Activated CD8-positive, alpha-beta memory T cell treated with anti-CD3 and anti-CD28 coated beads, Interleukin-2, amount 10 ng/mL, durations not matched to agents 7 days and 5 days (primary cell): ENCODE data around the gene C2CD2L. TPM values are rescaled to one million over a fixed set of nuclear protein-coding genes. Genes with fewer than 3 reads are reported as not detected.
A peak's percentile ranks its signal among the peaks of the same experiment; 100 is the strongest.
"Not testable (repeated sequence)": the region's sequence is repeated elsewhere in the genome, so short reads cannot be mapped to it uniquely, and the experiment has no call there.

Experiments
- ATAC-seq: fragments of 150-1000 bp; cut with Tn5 transposase; one replicate; pipeline ENCODE4 v1.10.0; 2021; ENCODE audit warnings: moderate library complexity
- CTCF ChIA-PET: fragments of 350-600 bp; sonication (Branson Sonifier 250); formaldehyde crosslinking; loops from one replicate; lab custom pipeline; 2021; ENCODE audit warnings: antibody characterized with exemption; lab: Charles Lee
- DNase-seq: peaks from one replicate; pipeline ENCODE4 v3.0.0-alpha.2; 2020
- H3K27ac Mint-ChIP-seq: one replicate; pipeline ENCODE4 v1.8.0; 2021; ENCODE audit warnings: mild to moderate bottlenecking, mixed read lengths
- H3K27me3 Mint-ChIP-seq: one replicate; pipeline ENCODE4 v1.8.0; 2021; ENCODE audit warnings: mixed read lengths
- H3K36me3 Mint-ChIP-seq: one replicate; pipeline ENCODE4 v1.8.0; 2021; ENCODE audit warnings: mild to moderate bottlenecking, mixed read lengths
- H3K4me1 Mint-ChIP-seq: one replicate; pipeline ENCODE4 v1.8.0; 2021; ENCODE audit warnings: mixed read lengths
- H3K4me3 Mint-ChIP-seq: one replicate; pipeline ENCODE4 v1.8.0; 2021; ENCODE audit warnings: mild to moderate bottlenecking, moderate library complexity, mixed read lengths
- H3K9me3 Mint-ChIP-seq: one replicate; pipeline ENCODE4 v1.8.0; 2022; ENCODE audit warnings: low read depth, mixed read lengths
- total RNA-seq, 2 experiments: library from RNA; stranded (reverse); gene quantifications; one replicate each; pipeline ENCODE4 v1.2.3, GENCODE V29; 2021

C2CD2L gene
- total RNA-seq, 2 experiments from 2014 or later: 30.6 to 35.1 TPM

DNA sequence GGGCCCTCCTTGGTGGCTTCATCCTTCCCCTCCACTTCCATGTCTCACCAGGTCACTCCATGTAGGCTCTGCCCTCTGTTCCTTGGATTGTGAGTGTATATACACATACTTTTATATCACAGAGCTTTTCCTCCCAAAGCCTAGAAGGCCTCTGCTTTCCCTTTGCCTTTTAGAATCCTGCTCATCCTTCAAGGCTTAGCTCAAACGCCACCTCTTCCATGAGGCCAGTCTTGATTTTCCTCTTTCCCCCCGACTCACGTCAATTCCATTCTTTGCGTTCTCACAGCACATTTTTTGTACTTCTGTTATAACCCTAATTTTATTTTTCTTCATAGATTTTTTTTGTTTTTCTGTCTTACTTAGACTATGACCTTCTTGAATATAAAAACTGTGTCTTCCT is 45.5 kb downstream of the C2CD2L start:
- Mint-ChIP-seq H3K27ac (no peak overlapping the region), H3K4me3 (no peak overlapping the region), H3K27me3 (peaks cover 67% of the 10 kb centered on the region), H3K36me3 (no peaks in the 10 kb centered on the region), H3K4me1 (peaks cover 14% of the 10 kb centered on the region), H3K9me3 (no peaks in the 10 kb centered on the region)
- CTCF ChIA-PET: interaction anchor here (1.0 to 2.6 kb wide), 4 partner anchors 16 to 186 kb away, joined by 3 to 10 read pairs (median 6); no protein-coding TSS in a partner anchor
- no peak for DNase-seq
- ATAC-seq: no peak

- no peak for ATAC-seq
- H3K4me1 Mint-ChIP-seq: peaks cover 11% of the 10 kb centered on the region
- H3K27ac Mint-ChIP-seq: no peak overlapping the region
- no peaks in the 10 kb centered on the region for H3K36me3 Mint-ChIP-seq
- H3K27me3 Mint-ChIP-seq: peaks cover 60% of the 10 kb centered on the region
- CTCF ChIA-PET: interaction anchor here (1.0 to 2.6 kb wide), 4 partner anchors 16 to 185 kb away, joined by 3 to 10 read pairs (median 6); no protein-coding TSS in a partner anchor
- no peak overlapping the region for H3K4me3 Mint-ChIP-seq
- H3K9me3 Mint-ChIP-seq: no peaks in the 10 kb centered on the region
- no peak for DNase-seq
These were observed 46.1 kb downstream of the C2CD2L start for GRCh38 chr11:119153049-119153818.

GRCh38 chr11:119154178-119154577 is 47.0 kb downstream of the C2CD2L start:
- no peak for DNase-seq
- no peaks in the 10 kb centered on the region for H3K9me3 Mint-ChIP-seq
- H3K27ac Mint-ChIP-seq: no peak overlapping the region
- peaks cover 54% of the 10 kb centered on the region for H3K27me3 Mint-ChIP-seq
- ATAC-seq: no peak
- CTCF ChIA-PET: interaction anchor here (0.6 to 1.7 kb wide), 3 partner anchors 15 to 44 kb away, joined by 3 to 5 read pairs (median 5); no protein-coding TSS in a partner anchor
- H3K4me3 Mint-ChIP-seq: no peak overlapping the region
- H3K36me3 Mint-ChIP-seq: no peaks in the 10 kb centered on the region
- H3K4me1 Mint-ChIP-seq: peaks cover 5% of the 10 kb centered on the region

GRCh38 chr11:119155733-119156492 is 48.8 kb downstream of the C2CD2L start:
- no peaks in the 10 kb centered on the region for H3K9me3 Mint-ChIP-seq
- H3K4me1 Mint-ChIP-seq: peaks cover 4% of the 10 kb centered on the region
- peaks cover 41% of the 10 kb centered on the region for H3K27me3 Mint-ChIP-seq
- ATAC-seq (no peak), DNase-seq (no peak)
- no peak overlapping the region for H3K4me3 Mint-ChIP-seq
- H3K27ac Mint-ChIP-seq: no peak overlapping the region
- no peaks in the 10 kb centered on the region for H3K36me3 Mint-ChIP-seq
- CTCF ChIA-PET: interaction anchor here (1.3 to 1.9 kb wide), 4 partner anchors 11 to 54 kb away, joined by 3 to 4 read pairs (median 3); partner anchors contain the start of genes DPAGT1 and HINFP

- Mint-ChIP-seq H3K4me3 (no peak overlapping the region), H3K27ac (no peak overlapping the region), H3K9me3 (no peaks in the 10 kb centered on the region), H3K4me1 (peaks cover 4% of the 10 kb centered on the region), H3K27me3 (peaks cover 36% of the 10 kb centered on the region), H3K36me3 (no peaks in the 10 kb centered on the region)
- CTCF ChIA-PET: interaction anchor here (1.3 to 1.9 kb wide), 4 partner anchors 11 to 54 kb away, joined by 3 to 4 read pairs (median 3); partner anchors contain the start of genes DPAGT1 and HINFP
- DNase-seq: no peak
- ATAC-seq: no peak
These were observed 49.4 kb downstream of the C2CD2L start for GRCh38 chr11:119156496-119156895.

DNA sequence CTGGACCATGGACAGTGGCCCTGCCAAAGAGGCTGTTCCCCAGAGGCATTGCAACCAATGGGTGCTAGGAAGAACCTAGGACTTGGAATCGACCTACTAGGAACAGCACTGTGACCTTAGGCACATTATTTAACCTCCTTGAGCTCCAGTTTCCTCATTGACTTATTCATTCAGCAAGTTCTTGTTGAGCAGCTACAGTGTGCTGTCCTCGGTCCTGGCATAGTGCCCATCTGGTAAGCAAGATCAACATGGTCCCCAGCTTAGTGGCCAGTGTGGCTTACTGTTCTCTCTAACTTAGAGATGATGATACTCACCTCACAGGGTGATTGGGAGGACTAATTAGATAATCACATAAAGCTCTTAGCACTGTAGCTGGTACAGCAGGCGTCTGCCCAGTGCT is 49.9 kb downstream of the C2CD2L start:
- peaks cover 30% of the 10 kb centered on the region for H3K27me3 Mint-ChIP-seq
- no peak overlapping the region for H3K4me3 Mint-ChIP-seq
- CTCF ChIA-PET: interaction anchor here (1.3 to 1.9 kb wide), 3 partner anchors 12 to 39 kb away, joined by 4 read pairs; no protein-coding TSS in a partner anchor
- ATAC-seq (no peak), DNase-seq (no peak)
- H3K4me1 Mint-ChIP-seq: peaks cover 4% of the 10 kb centered on the region
- no peaks in the 10 kb centered on the region for H3K9me3 Mint-ChIP-seq
- H3K27ac Mint-ChIP-seq: no peak overlapping the region
- no peaks in the 10 kb centered on the region for H3K36me3 Mint-ChIP-seq

DNA sequence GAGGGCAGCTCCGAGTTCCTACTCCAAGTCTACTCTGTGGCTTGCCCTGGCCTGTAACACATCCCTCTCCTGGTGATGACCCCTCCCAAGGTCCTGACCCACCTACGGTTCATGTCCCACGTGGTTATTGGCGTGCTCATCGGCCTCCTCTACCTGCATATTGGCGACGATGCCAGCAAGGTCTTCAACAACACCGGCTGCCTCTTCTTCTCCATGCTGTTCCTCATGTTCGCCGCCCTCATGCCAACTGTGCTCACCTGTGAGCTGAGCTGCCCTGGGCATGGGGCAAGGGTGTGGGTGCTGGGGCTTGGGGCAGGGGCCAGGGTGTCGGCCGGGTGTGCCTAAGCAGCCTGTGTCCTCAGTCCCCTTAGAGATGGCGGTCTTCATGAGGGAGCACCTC is 51.3 kb downstream of the C2CD2L start:
- Mint-ChIP-seq H3K4me3 (no peak overlapping the region), H3K9me3 (no peaks in the 10 kb centered on the region), H3K4me1 (peaks cover 4% of the 10 kb centered on the region), H3K36me3 (no peaks in the 10 kb centered on the region), H3K27me3 (peaks cover 19% of the 10 kb centered on the region), H3K27ac (no peak overlapping the region)
- CTCF ChIA-PET: interaction anchor here (1.3 to 1.5 kb wide), 2 partner anchors 11 to 38 kb away, joined by 4 read pairs; no protein-coding TSS in a partner anchor
- no peak for ATAC-seq
- no peak for DNase-seq

DNA sequence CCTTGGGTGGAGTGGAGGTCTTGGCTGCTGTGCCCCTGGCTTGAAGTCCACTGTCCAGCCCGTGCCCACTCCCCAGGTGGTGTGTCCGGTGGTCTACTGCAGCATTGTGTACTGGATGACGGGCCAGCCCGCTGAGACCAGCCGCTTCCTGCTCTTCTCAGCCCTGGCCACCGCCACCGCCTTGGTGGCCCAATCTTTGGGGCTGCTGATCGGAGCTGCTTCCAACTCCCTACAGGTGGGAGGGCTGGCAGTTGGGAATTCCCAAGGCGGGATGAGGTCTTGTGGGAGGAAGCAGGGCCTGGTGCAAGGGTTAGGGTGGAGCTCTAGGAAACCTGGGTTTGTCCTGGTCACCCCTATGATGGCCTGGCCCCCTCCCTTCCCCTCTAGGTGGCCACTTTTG is 53.0 kb downstream of the C2CD2L start:
- H3K4me3 Mint-ChIP-seq: no peak overlapping the region
- H3K36me3 Mint-ChIP-seq: no peaks in the 10 kb centered on the region
- H3K27ac Mint-ChIP-seq: no peak overlapping the region
- no peaks in the 10 kb centered on the region for H3K9me3 Mint-ChIP-seq
- no peak for ATAC-seq
- CTCF ChIA-PET: interaction anchor here (0.5 to 1.3 kb wide), 4 partner anchors 17 to 220 kb away, joined by 3 to 4 read pairs (median 3); no protein-coding TSS in a partner anchor
- DNase-seq: no peak
- peaks cover 4% of the 10 kb centered on the region for H3K4me1 Mint-ChIP-seq
- H3K27me3 Mint-ChIP-seq: peaks cover 10% of the 10 kb centered on the region

DNA sequence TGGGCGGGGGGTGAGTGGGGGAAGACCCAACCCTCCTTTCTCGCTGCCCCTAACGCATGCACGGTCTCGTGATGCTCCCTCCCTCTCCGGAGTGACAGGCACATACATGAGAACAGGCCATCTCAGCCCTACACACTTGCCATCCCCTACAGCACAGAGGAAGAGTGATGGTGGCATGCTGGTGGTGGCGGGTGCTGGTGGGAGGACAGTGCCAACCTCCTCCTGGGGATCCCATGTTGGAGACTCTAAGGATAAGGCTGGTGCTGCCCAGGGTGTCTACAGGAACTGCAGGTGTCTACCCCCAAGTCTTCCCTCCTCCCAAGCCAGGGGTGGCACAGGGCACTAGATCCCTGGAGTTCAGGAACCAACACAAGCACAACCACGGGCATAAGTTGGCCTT is 54.7 kb downstream of the C2CD2L start:
- Mint-ChIP-seq H3K36me3 (no peaks in the 10 kb centered on the region), H3K27ac (no peak overlapping the region), H3K4me3 (no peak overlapping the region), H3K27me3 (peaks cover 2% of the 10 kb centered on the region), H3K4me1 (peaks cover 2% of the 10 kb centered on the region), H3K9me3 (no peaks in the 10 kb centered on the region)
- DNase-seq: no peak
- CTCF ChIA-PET: no interaction called here
- ATAC-seq: no peak

DNA sequence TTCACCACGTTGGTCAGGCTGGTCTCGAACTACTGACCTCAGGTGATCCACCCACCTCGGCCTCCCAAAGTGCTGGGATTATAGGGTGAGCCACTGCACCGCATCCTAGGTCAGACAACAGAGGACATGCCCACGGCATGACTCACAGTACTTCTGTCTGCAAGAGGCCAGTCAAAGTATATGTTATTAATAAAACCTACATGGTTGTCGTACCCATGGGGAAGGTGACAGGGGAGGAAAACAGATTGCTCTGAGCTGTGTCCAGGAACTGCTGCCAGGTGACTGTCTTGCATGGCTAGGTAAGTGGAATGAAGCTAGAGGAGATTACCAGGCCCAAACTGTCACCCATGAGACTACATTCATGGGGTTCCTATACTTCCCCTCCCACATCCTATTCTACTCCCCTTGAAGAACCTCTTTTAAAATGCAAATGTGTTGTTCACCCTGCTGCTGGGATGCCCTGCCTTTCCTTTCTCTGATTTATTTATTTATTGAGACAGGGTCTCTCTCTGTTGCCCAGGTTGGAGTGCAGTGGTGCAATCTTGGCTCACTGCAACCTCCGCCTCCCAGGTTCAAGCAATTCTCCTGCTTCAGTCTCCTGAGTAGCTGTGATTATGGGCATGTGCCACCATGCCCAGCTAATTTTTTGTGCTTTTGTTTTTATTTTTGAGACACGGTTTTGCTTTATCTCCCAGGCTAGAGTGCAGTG is 59.4 kb downstream of the C2CD2L start:
- Mint-ChIP-seq H3K9me3 (no peaks in the 10 kb centered on the region), H3K4me1 (peaks cover 16% of the 10 kb centered on the region), H3K27me3 (no peaks in the 10 kb centered on the region), H3K27ac (no peak overlapping the region), H3K4me3 (no peak overlapping the region), H3K36me3 (no peaks in the 10 kb centered on the region)
- ATAC-seq (no peak), DNase-seq (no peak)
- CTCF ChIA-PET: interaction anchor here (1.1 to 1.2 kb wide), 2 partner anchors 11 to 109 kb away, joined by 3 read pairs; no protein-coding TSS in a partner anchor

GRCh38 chr11:119167077-119167458 is 59.9 kb downstream of the C2CD2L start:
- H3K4me1 Mint-ChIP-seq: peaks cover 16% of the 10 kb centered on the region
- not testable (repeated sequence) for H3K4me3 Mint-ChIP-seq

GRCh38 chr11:119167933-119168332 is 60.8 kb downstream of the C2CD2L start:
- H3K27ac Mint-ChIP-seq: peak overlapping the region; percentile 53
- H3K4me3 Mint-ChIP-seq: peak overlapping the region; percentile 51
- H3K9me3 Mint-ChIP-seq: no peaks in the 10 kb centered on the region
- CTCF ChIA-PET: interaction anchor here (1.2 to 2.0 kb wide), 2 partner anchors 110 to 156 kb away, joined by 3 to 13 read pairs; no protein-coding TSS in a partner anchor
- H3K4me1 Mint-ChIP-seq: peaks cover 20% of the 10 kb centered on the region
- H3K36me3 Mint-ChIP-seq: no peaks in the 10 kb centered on the region
- ATAC-seq (no peak), DNase-seq (no peak)
- H3K27me3 Mint-ChIP-seq: no peaks in the 10 kb centered on the region

More at GRCh38 chr11:119167077-119167458, 59.9 kb downstream of the C2CD2L start:
- H3K27me3 Mint-ChIP-seq, DNase-seq, H3K27ac Mint-ChIP-seq, ATAC-seq, H3K36me3 Mint-ChIP-seq, H3K9me3 Mint-ChIP-seq: not testable (repeated sequence)
- CTCF ChIA-PET: interaction anchor here (1.1 to 1.2 kb wide), 2 partner anchors 11 to 109 kb away, joined by 3 read pairs; no protein-coding TSS in a partner anchor
